Measurements from ENCODE around the gene TEF.

The TEF gene

GRCh38 chr22:41446639-41447434 is 65.1 kb downstream of the TEF start, which contains the start of gene TOB2:
Gene TOB2, minus strand, starts transcription at chr22:41446801. Its CDS starts 9,456 bp downstream, at chr22:41437345.
- peaks cover 37% of the 10 kb centered on the region for H4K20me1 ChIP-seq
- H3K4me3 ChIP-seq, result peak within 1 kb of the TSS; percentile 98
- no peaks in the 10 kb centered on the region for H3K27me3 ChIP-seq
- H3K4me1 ChIP-seq, result peaks cover 45% of the 10 kb centered on the region
- peak within 1 kb of the TSS; percentile 92 for H3K9ac ChIP-seq
- H3K9me3 ChIP-seq, result no peaks in the 10 kb centered on the region
- H3K36me3 ChIP-seq, result peaks cover 18% of the 10 kb centered on the region
- H3K4me2 ChIP-seq, result peak within 1 kb of the TSS; percentile 86
- peak within 1 kb of the TSS; percentile 96 for H3K27ac ChIP-seq
- no peak for TF ChIP-seq Cebpa-rat (IDR thresholded peaks at IDR 0.05)

- no peak for TF ChIP-seq Cebpa-rat (IDR thresholded peaks at IDR 0.05)
- Histone ChIP-seq H3K27ac (peak overlapping the region; percentile 96), H3K4me3 (peak overlapping the region; percentile 98), H4K20me1 (peaks cover 29% of the 10 kb centered on the region), H3K27me3 (no peaks in the 10 kb centered on the region), H3K9ac (peak overlapping the region; percentile 92), H3K4me2 (peak overlapping the region; percentile 86), H3K4me1 (peaks cover 37% of the 10 kb centered on the region), H3K36me3 (peaks cover 11% of the 10 kb centered on the region), H3K9me3 (no peaks in the 10 kb centered on the region)
Measured at GRCh38 chr22:41447435-41448188, 65.9 kb downstream of the TEF start.

- Histone ChIP-seq H3K4me2 (peak overlapping the region; percentile 86), H4K20me1 (peaks cover 23% of the 10 kb centered on the region)
Measured at GRCh38 chr22:41448189-41448808, 66.6 kb downstream of the TEF start.

More at GRCh38 chr22:41448189-41448808, 66.6 kb downstream of the TEF start:
- Histone ChIP-seq H3K36me3 (peaks cover 4% of the 10 kb centered on the region), H3K4me1 (peaks cover 30% of the 10 kb centered on the region), H3K27ac (peak overlapping the region; percentile 96), H3K27me3 (no peaks in the 10 kb centered on the region), H3K9ac (peak overlapping the region; percentile 92), H3K9me3 (no peaks in the 10 kb centered on the region), H3K4me3 (peak overlapping the region; percentile 98)
- TF ChIP-seq Cebpa-rat (IDR thresholded peaks at IDR 0.05), result no peak
